Body of pancreas (tissue), 4 donors: Measurements from ENCODE around the gene NFX1. TPM values are rescaled to one million over a fixed set of nuclear protein-coding genes. Genes with fewer than 3 reads are reported as not detected.
A peak's percentile ranks its signal among the peaks of the same experiment; 100 is the strongest.

Experiments used
- ATAC-seq: fragments of 150-250 bp; one replicate; pipeline ENCODE4 v1.9.1; 2016
- DNase-seq, 4 donors: peaks; one replicate each; pipeline ENCODE4 v3.0.0-alpha.2; 2019
- H3K27ac ChIP-seq, 4 donors: fragments of 200-600 bp; sonication (generic); 1 replicate in 3 of 4; 2 replicates in 1 of 4; pipeline versions ENCODE4 v1.5.1 to v1.6.1; 2016 to 2019; ENCODE audit warnings: mild to moderate bottlenecking in 1 of 4, mixed read lengths in 1 of 4, moderate library complexity in 1 of 4
- H3K27me3 ChIP-seq, 2 donors: fragments of 200-600 bp; sonication (generic); one replicate each; pipeline ENCODE4 v1.6.0; 2016; ENCODE audit warnings: mild to moderate bottlenecking in 1 of 2
- H3K36me3 ChIP-seq, 2 donors: fragments of 200-600 bp; sonication (generic); replicated peaks in 1 of 2; 2 replicates each; pipeline ENCODE4 v1.5.1; 2016; ENCODE audit warnings: low read depth in 2 of 2; ENCODE audit not compliant: insufficient read depth in 1 of 2
- H3K4me1 ChIP-seq: fragments of 200-600 bp; sonication (generic); one replicate; pipeline ENCODE4 v1.6.0; 2016
- H3K4me3 ChIP-seq, 2 donors: fragments of 200-600 bp; sonication (generic); 1 replicate in 1 of 2; 2 replicates in 1 of 2; pipeline ENCODE4 v1.5.1; 2016 to 2019
- H3K9me3 ChIP-seq, 3 donors: fragments of 200-600 bp; sonication (generic); 1 replicate in 2 of 3; 2 replicates in 1 of 3; pipeline ENCODE4 v1.5.1; 2016
- CTCF ChIP-seq, 7 experiments: fragments of 450-650 bp in 4 of 7; fragments of 200-600 bp in 3 of 7; sonication (generic) in 3 of 7; IDR thresholded peaks; one replicate each; pipeline ENCODE4 v1.5.1; 2016 to 2019; ENCODE audit warnings: antibody characterized with exemption in 7 of 7
- POLR2A ChIP-seq, 3 donors: fragments of 450-650 bp; IDR thresholded peaks; one replicate each; pipeline ENCODE4 v1.6.1; 2016; ENCODE audit warnings: antibody characterized with exemption in 3 of 3, mild to moderate bottlenecking in 2 of 3
- WGBS, 2 donors: methylation state at CpG; one replicate each; pipeline ENCODE4 v1.1.5; 2017; 5-methylcytosine and 5-hydroxymethylcytosine counted together
- intact Hi-C: fragments of 100-400 bp; cut with DNase I; formaldehyde crosslinking; loops from one replicate; pipeline ENCODE4 v1.15.1; 2023
- total RNA-seq, 2 donors: library from RNA; depleted of rRNA; stranded (reverse); fragments of >200 nt; gene quantifications; one replicate each; pipeline ENCODE4 v1.1.0, GENCODE V29; 2016

NFX1 gene
- total RNA-seq, 2 donors from 2014 or later = 22.1 to 26.4 TPM

- TF ChIP-seq POLR2A (IDR thresholded peaks at IDR 0.05) (no peak), CTCF (IDR thresholded peaks at IDR 0.05) (no peak)
- intact Hi-C loops = no loop called here
- Histone ChIP-seq H3K4me3 (no peak overlapping the region), H3K27me3 (no peaks in the 10 kb centered on the region), H3K9me3 (no peaks in the 10 kb centered on the region), H3K27ac (no peak overlapping the region), H3K36me3 (peaks cover 15 to 52% of the 10 kb centered on the region in 2 donors), H3K4me1 (no peaks in the 10 kb centered on the region)
- WGBS, 2 donors = 96 to 98% methylated on average over 3 of the region's 3 CpGs
- ATAC-seq (no peak), DNase-seq (no peak)
Measured at GRCh38 chr9:33318225-33318624, 27.9 kb downstream of the NFX1 start.

- Histone ChIP-seq H3K27ac (no peak overlapping the region), H3K4me3 (no peak overlapping the region), H3K9me3 (no peaks in the 10 kb centered on the region), H3K36me3 (peaks cover 15 to 49% of the 10 kb centered on the region in 2 donors), H3K27me3 (no peaks in the 10 kb centered on the region), H3K4me1 (no peaks in the 10 kb centered on the region)
- intact Hi-C loops = no loop called here
- no peak for ATAC-seq
- TF ChIP-seq CTCF (IDR thresholded peaks at IDR 0.05) (no peak), POLR2A (IDR thresholded peaks at IDR 0.05) (no peak)
- WGBS, 2 donors = 92 to 94% methylated on average over 8 of the region's 8 CpGs
- no peak for DNase-seq
Measured at GRCh38 chr9:33318781-33319180, 28.5 kb downstream of the NFX1 start.

GRCh38 chr9:33320230-33320567, 29.9 kb downstream of the NFX1 start:
- Histone ChIP-seq H3K9me3 (no peaks in the 10 kb centered on the region), H3K4me3 (no peak overlapping the region), H3K27me3 (no peaks in the 10 kb centered on the region), H3K27ac (no peak overlapping the region), H3K4me1 (no peaks in the 10 kb centered on the region), H3K36me3 (peaks cover 15 to 39% of the 10 kb centered on the region in 2 donors)
- intact Hi-C loops = no loop called here
- DNase-seq (no peak), ATAC-seq (no peak)
- TF ChIP-seq POLR2A (IDR thresholded peaks at IDR 0.05) = no peak
- no peak for TF ChIP-seq CTCF (IDR thresholded peaks at IDR 0.05)
- 100% methylated on average over 1 of the region's 1 CpG for WGBS, 2 donors

- DNase-seq (peak in 1 of 4 donors; percentile 26), ATAC-seq (no peak)
- 96 to 98% methylated on average over 2 of the region's 2 CpGs for WGBS, 2 donors
- Histone ChIP-seq H3K27ac (no peak overlapping the region), H3K4me3 (no peak overlapping the region), H3K27me3 (no peaks in the 10 kb centered on the region), H3K9me3 (no peaks in the 10 kb centered on the region), H3K4me1 (no peaks in the 10 kb centered on the region), H3K36me3 (peaks cover 15 to 39% of the 10 kb centered on the region in 2 donors)
- no peak for TF ChIP-seq CTCF (IDR thresholded peaks at IDR 0.05)
- no peak for TF ChIP-seq POLR2A (IDR thresholded peaks at IDR 0.05)
- intact Hi-C loops = no loop called here
Measured at GRCh38 chr9:33320568-33321261, 30.4 kb downstream of the NFX1 start.

- 41 to 61% methylated on average over 4 of the region's 4 CpGs for WGBS, 2 donors
- TF ChIP-seq POLR2A (IDR thresholded peaks at IDR 0.05) (no peak), CTCF (IDR thresholded peaks at IDR 0.05) (no peak)
- Histone ChIP-seq H3K27ac (peak overlapping the region; percentile 48 to 86 (median 74)), H3K4me1 (peaks cover 22% of the 10 kb centered on the region), H3K4me3 (no peak overlapping the region), H3K9me3 (no peaks in the 10 kb centered on the region), H3K27me3 (no peaks in the 10 kb centered on the region), H3K36me3 (peaks cover 0 to 8% of the 10 kb centered on the region in 2 donors)
- intact Hi-C loops = no loop called here
- ATAC-seq (peak; percentile 96), DNase-seq (peak; percentile 69 to 87 (median 76))
Measured at GRCh38 chr9:33329117-33329563, 38.8 kb downstream of the NFX1 start.
